ENCODE data around the gene LEKR1.

DNA sequence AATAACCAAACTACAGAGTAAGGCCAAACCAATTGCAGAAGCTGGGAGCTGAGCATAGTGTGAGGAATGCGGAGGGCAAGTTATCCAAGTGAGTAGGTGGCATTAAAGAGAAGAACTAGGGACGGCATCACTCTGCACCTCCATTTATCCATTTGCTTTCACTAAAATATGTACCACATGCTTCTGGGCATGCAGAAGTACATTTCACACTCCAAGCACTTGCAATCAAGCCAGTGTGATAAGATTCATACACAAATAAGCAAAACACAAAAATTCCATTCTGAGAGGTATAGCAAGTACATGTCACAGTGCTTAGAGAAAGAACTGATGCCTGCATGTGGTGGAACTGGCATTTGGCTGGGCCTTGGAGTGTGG lies 252.6 kb downstream of the LEKR1 start:
- TF ChIP-seq FOXP2 (optimal IDR thresholded peaks at IDR 0.05; ENCODE audit: borderline replicate concordance, extremely low read depth, extremely low read length, insufficient read depth) (no peak), POLR2AphosphoS5 (IDR thresholded peaks at IDR 0.05; ENCODE audit: low read depth, low read length) (no peak)

Measured in PFSK-1 (cell line).